ENCODE results near the gene LAMTOR1. TPM values are rescaled to one million over a fixed set of nuclear protein-coding genes. Genes with fewer than 3 reads are reported as not detected.

Gene LAMTOR1
- total and polyA plus RNA-seq, 10 of the 15 experiments (the other 5 are each of a cell fraction or from before 2014, with no cell fraction given) = 58.8 to 141 (median 110) TPM

DNA sequence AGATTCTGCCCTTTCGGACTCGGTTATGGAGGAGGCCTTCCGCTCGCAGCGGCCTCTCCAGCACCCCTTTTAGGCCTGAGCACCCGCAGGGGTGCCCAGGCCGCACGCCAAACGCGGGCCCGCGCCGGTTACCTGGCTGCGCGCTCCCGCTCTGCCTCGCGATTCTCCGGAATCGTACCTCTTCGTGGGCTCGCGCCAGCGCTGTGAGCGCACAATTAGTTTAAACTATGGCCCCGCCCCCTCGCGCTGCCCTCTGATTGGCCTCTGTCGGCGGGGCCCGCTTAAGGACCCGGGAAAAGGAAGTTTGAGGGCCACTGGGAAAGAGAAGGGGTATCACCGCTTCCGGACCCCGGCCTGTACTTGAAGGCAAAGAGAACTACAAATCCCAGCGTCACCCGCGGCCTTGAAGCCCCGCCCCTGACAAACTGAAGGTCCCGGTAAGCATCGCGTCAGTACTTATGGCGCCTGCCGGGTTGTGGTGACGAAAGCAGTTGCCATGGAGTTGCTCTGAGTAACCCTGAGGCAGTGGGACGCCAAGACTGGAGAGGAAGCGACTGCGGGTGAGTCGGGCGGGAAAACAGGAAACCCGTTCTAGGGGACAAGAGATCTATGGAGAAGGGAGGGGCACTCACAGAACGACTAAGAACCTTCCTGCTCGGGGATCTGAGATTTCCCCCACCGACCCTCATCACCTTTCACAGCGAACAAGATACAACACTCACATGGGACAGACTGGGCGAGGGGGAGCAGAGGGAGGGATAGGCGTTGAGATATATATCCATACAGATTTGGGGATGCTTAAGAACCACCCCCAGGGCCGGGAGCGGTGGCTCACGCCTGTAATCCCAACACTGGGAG is 22.5 kb downstream of the LAMTOR1 start, which contains the start of the genes LRRC51 and NUMA1 (continued):
- TF ChIP-seq, protein P1, sequence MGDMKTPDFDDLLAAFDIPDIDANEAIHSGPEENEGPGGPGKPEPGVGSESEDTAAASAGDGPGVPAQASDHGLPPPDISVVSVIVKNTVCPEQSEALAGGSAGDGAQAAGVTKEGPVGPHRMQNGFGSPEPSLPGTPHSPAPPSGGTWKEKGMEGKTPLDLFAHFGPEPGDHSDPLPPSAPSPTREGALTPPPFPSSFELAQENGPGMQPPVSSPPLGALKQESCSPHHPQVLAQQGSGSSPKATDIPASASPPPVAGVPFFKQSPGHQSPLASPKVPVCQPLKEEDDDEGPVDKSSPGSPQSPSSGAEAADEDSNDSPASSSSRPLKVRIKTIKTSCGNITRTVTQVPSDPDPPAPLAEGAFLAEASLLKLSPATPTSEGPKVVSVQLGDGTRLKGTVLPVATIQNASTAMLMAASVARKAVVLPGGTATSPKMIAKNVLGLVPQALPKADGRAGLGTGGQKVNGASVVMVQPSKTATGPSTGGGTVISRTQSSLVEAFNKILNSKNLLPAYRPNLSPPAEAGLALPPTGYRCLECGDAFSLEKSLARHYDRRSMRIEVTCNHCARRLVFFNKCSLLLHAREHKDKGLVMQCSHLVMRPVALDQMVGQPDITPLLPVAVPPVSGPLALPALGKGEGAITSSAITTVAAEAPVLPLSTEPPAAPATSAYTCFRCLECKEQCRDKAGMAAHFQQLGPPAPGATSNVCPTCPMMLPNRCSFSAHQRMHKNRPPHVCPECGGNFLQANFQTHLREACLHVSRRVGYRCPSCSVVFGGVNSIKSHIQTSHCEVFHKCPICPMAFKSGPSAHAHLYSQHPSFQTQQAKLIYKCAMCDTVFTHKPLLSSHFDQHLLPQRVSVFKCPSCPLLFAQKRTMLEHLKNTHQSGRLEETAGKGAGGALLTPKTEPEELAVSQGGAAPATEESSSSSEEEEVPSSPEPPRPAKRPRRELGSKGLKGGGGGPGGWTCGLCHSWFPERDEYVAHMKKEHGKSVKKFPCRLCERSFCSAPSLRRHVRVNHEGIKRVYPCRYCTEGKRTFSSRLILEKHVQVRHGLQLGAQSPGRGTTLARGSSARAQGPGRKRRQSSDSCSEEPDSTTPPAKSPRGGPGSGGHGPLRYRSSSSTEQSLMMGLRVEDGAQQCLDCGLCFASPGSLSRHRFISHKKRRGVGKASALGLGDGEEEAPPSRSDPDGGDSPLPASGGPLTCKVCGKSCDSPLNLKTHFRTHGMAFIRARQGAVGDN (IDR thresholded peaks at IDR 0.05) = no peak
- TF ChIP-seq POLR2AphosphoS5 (IDR thresholded peaks at IDR 0.05; ENCODE audit: low read length) = peak; percentile 54; the same call in 1 of the 2 replicates
- no peak for TF ChIP-seq TCF7 (IDR thresholded peaks at IDR 0.05; ENCODE audit: borderline replicate concordance)
- peak; percentile 45; the same call in 1 of the 2 replicates for TF ChIP-seq FOXM1 (IDR thresholded peaks at IDR 0.05; ENCODE audit: low read depth, low read length)
- TF ChIP-seq, protein P2, sequence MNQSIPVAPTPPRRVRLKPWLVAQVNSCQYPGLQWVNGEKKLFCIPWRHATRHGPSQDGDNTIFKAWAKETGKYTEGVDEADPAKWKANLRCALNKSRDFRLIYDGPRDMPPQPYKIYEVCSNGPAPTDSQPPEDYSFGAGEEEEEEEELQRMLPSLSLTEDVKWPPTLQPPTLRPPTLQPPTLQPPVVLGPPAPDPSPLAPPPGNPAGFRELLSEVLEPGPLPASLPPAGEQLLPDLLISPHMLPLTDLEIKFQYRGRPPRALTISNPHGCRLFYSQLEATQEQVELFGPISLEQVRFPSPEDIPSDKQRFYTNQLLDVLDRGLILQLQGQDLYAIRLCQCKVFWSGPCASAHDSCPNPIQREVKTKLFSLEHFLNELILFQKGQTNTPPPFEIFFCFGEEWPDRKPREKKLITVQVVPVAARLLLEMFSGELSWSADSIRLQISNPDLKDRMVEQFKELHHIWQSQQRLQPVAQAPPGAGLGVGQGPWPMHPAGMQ (IDR thresholded peaks at IDR 0.05; ENCODE audit: borderline replicate concordance) = no peak
- TF ChIP-seq, protein P3, sequence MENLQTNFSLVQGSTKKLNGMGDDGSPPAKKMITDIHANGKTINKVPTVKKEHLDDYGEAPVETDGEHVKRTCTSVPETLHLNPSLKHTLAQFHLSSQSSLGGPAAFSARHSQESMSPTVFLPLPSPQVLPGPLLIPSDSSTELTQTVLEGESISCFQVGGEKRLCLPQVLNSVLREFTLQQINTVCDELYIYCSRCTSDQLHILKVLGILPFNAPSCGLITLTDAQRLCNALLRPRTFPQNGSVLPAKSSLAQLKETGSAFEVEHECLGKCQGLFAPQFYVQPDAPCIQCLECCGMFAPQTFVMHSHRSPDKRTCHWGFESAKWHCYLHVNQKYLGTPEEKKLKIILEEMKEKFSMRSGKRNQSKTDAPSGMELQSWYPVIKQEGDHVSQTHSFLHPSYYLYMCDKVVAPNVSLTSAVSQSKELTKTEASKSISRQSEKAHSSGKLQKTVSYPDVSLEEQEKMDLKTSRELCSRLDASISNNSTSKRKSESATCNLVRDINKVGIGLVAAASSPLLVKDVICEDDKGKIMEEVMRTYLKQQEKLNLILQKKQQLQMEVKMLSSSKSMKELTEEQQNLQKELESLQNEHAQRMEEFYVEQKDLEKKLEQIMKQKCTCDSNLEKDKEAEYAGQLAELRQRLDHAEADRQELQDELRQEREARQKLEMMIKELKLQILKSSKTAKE (IDR thresholded peaks at IDR 0.05; ENCODE audit: low read depth, poor library complexity, severe bottlenecking) = no peak
- TF ChIP-seq, protein P4, sequence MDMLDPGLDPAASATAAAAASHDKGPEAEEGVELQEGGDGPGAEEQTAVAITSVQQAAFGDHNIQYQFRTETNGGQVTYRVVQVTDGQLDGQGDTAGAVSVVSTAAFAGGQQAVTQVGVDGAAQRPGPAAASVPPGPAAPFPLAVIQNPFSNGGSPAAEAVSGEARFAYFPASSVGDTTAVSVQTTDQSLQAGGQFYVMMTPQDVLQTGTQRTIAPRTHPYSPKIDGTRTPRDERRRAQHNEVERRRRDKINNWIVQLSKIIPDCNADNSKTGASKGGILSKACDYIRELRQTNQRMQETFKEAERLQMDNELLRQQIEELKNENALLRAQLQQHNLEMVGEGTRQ (IDR thresholded peaks at IDR 0.05; ENCODE audit: borderline replicate concordance, low read depth, low read length) = no peak
- TF ChIP-seq CHD2 (IDR thresholded peaks at IDR 0.05; ENCODE audit: borderline replicate concordance, low read depth, low read length) = peak; percentile 91
- TF ChIP-seq CBX3 (IDR thresholded peaks at IDR 0.05; ENCODE audit: borderline replicate concordance, low read depth) = no peak
- no peak for TF ChIP-seq CHD1 (IDR thresholded peaks at IDR 0.05; ENCODE audit: low read depth, low read length)
- TF ChIP-seq POU2F2 (IDR thresholded peaks at IDR 0.05; ENCODE audit: borderline replicate concordance, low read depth, low read length) = no peak
- TF ChIP-seq IRF4 (IDR thresholded peaks at IDR 0.05; ENCODE audit: low read depth, low read length) = no peak
- peak; percentile 89 for TF ChIP-seq NFYB (IDR thresholded peaks at IDR 0.05; ENCODE audit: insufficient read depth, low read depth, low read length)
- no peak for TF ChIP-seq JUNB (IDR thresholded peaks at IDR 0.05)
- no peak for TF ChIP-seq RAD51 (IDR thresholded peaks at IDR 0.05)
- TF ChIP-seq ZNF622 (IDR thresholded peaks at IDR 0.05) = no peak
- TF ChIP-seq, protein P5, sequence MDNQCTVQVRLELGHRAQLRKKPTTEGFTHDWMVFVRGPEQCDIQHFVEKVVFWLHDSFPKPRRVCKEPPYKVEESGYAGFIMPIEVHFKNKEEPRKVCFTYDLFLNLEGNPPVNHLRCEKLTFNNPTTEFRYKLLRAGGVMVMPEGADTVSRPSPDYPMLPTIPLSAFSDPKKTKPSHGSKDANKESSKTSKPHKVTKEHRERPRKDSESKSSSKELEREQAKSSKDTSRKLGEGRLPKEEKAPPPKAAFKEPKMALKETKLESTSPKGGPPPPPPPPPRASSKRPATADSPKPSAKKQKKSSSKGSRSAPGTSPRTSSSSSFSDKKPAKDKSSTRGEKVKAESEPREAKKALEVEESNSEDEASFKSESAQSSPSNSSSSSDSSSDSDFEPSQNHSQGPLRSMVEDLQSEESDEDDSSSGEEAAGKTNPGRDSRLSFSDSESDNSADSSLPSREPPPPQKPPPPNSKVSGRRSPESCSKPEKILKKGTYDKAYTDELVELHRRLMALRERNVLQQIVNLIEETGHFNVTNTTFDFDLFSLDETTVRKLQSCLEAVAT (IDR thresholded peaks at IDR 0.05) = no peak
- peak; percentile 21; the same call in 1 of the 2 replicates for TF ChIP-seq NFIC (IDR thresholded peaks at IDR 0.05; ENCODE audit: low read depth, low read length)
